ENCODE data around the gene HELZ.
A peak's percentile ranks its signal among the peaks of the same experiment; 100 is the strongest.
"Not testable (repeated sequence)": the region's sequence is repeated elsewhere in the genome, so short reads cannot be mapped to it uniquely, and the experiment has no call there.

Gene HELZ

GRCh38 chr17:67183531-67183930 lies 61.5 kb downstream of the HELZ start:
- DNase-seq (ENCODE audit: low read depth), result no peak

- no peak for DNase-seq (ENCODE audit: low read depth)
These were observed 63.2 kb downstream of the HELZ start for GRCh38 chr17:67181825-67182224.

GRCh38 chr17:67180275-67180674 lies 64.7 kb downstream of the HELZ start:
- no peak for DNase-seq (ENCODE audit: low read depth)

GRCh38 chr17:67178555-67178954 lies 66.4 kb downstream of the HELZ start:
- DNase-seq (ENCODE audit: low read depth), result no peak

GRCh38 chr17:67177732-67178131 lies 67.3 kb downstream of the HELZ start:
- DNase-seq (ENCODE audit: low read depth), result no peak

- no peak for DNase-seq (ENCODE audit: low read depth)
These were observed 70.8 kb downstream of the HELZ start for GRCh38 chr17:67174190-67174589.

- no peak for DNase-seq (ENCODE audit: low read depth)
These were observed 73.4 kb downstream of the HELZ start for GRCh38 chr17:67171560-67171959.

- no peak for DNase-seq (ENCODE audit: low read depth)
These were observed 76.5 kb downstream of the HELZ start for GRCh38 chr17:67168496-67168895.

- DNase-seq (ENCODE audit: low read depth), result no peak
These were observed 79.8 kb downstream of the HELZ start for GRCh38 chr17:67165201-67165600.

- DNase-seq (ENCODE audit: low read depth), result no peak
These were observed 80.7 kb downstream of the HELZ start for GRCh38 chr17:67164302-67164701.

- DNase-seq (ENCODE audit: low read depth), result no peak
These were observed 82.2 kb downstream of the HELZ start for GRCh38 chr17:67162771-67163170.

- no peak for DNase-seq (ENCODE audit: low read depth)
These were observed 83.4 kb downstream of the HELZ start for GRCh38 chr17:67161573-67161972.

- no peak for DNase-seq (ENCODE audit: low read depth)
These were observed 84.2 kb downstream of the HELZ start for GRCh38 chr17:67160791-67161190.

GRCh38 chr17:67157732-67158639 lies 87.0 kb downstream of the HELZ start:
- DNase-seq (ENCODE audit: low read depth), result no peak

- no peak for DNase-seq (ENCODE audit: low read depth)
These were observed 88.5 kb downstream of the HELZ start for GRCh38 chr17:67156269-67157199.

- no peak for DNase-seq (ENCODE audit: low read depth)
These were observed 92.2 kb downstream of the HELZ start for GRCh38 chr17:67152824-67153223.

GRCh38 chr17:67151717-67152116 lies 93.3 kb downstream of the HELZ start:
- DNase-seq (ENCODE audit: low read depth), result peak; percentile 1

- DNase-seq (ENCODE audit: low read depth), result no peak
These were observed 94.2 kb downstream of the HELZ start for GRCh38 chr17:67150826-67151225.

- DNase-seq (ENCODE audit: low read depth), result no peak
These were observed 96.6 kb downstream of the HELZ start for GRCh38 chr17:67148352-67148751.

- DNase-seq (ENCODE audit: low read depth), result no peak
These were observed 99.7 kb downstream of the HELZ start for GRCh38 chr17:67145183-67145805.

GRCh38 chr17:67143318-67143717 lies 101.7 kb downstream of the HELZ start:
- no peak for DNase-seq (ENCODE audit: low read depth)

GRCh38 chr17:67142030-67142429 lies 103.0 kb downstream of the HELZ start:
- DNase-seq (ENCODE audit: low read depth), result not testable (repeated sequence)

Measured in HS-27A (cell line).